Measurements from ENCODE around the gene GNG8. TPM values are rescaled to one million over a fixed set of nuclear protein-coding genes. Genes with fewer than 3 reads are reported as not detected.

Gene GNG8
- total RNA-seq, 1 experiment from 2014 or later: not detected

DNA sequence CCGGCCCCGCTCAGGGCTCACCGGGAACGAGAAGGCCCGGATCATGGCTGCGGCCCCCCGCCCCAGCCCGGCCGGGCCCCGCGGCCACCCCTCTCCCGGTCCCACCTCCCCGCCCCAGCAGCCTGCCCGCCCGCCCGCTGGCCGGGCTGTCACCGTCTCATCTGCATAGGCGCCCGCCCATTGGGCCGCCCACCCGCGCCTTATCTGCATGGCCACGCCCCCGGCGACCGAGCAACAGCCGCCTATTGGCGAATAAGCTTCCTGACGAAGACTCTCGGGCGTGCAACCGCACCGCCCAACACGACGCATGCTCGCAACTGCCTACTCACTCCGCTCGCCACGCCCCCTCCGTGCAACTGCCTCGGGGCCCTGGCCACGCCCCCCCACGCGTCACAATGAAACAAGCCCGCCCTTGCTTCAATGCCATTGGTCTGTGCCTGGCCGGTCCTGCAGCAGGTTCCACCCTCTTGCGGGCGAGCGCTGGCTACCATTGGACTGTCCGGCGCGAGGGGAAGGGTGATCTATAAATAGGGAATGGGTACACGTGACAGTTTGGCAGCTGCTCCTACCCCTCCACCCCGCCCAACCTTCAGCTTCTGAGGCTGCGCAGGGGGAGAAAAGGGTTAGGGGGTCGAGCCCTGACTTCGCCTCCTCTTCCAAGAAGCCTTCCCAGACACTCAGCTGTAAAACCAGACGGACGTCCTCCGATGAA, 25.2 kb upstream of the GNG8 start, which contains the start of gene DACT3:
Gene DACT3 (minus strand): TSS at position 163 of the 712 bp plus-strand sequence. CDS start 118 bp downstream, at position 45.
- Histone ChIP-seq H3K9me3 (ENCODE audit: control insufficient read depth, insufficient read depth, low read depth, low read length) (no peaks in the 10 kb centered on the region), H3K36me3 (ENCODE audit: control insufficient read depth, insufficient read depth, low read length) (no peaks in the 10 kb centered on the region), H3K27me3 (ENCODE audit: control insufficient read depth, insufficient read depth, low read length) (no peaks in the 10 kb centered on the region), H3K4me3 (ENCODE audit: low read depth in 2 of 2, low read length in 2 of 2) (peak within 1 kb of the TSS; percentile 49 to 65), H3K27ac (ENCODE audit: low read length) (0 out of 2 replicates have a peak within 1 kb of the TSS, but pooled peaks have one; percentile 29), H3K4me1 (ENCODE audit: control insufficient read depth, insufficient read depth, low read length) (peaks cover 7% of the 10 kb centered on the region)
- ATAC-seq (peak; percentile 95), DNase-seq (ENCODE audit: low read depth, low spot score) (peak; percentile 89)
- intact Hi-C loops (cut with micrococcal nuclease; ENCODE audit: unreplicated experiment): no loop called here
- CTCF ChIA-PET: interaction anchor here (0.5 to 2.0 kb wide), 7 partner anchors 18 to 68 kb away, joined by 3 to 11 read pairs (median 9); no protein-coding TSS in a partner anchor
- POLR2A ChIA-PET: interaction anchor here (0.7 kb wide), 1 partner anchor 49 kb away, joined by 3 read pairs; no protein-coding TSS in a partner anchor
- no TSS peak for BruUV-seq (replicated peaks)
- in situ Hi-C loops (cut with HindIII; ENCODE audit: low pct_unique_long_range_greater_than_20kb, low sequenced_read_pairs): no loop called here
- TF ChIP-seq SIN3A (IDR thresholded peaks at IDR 0.05; ENCODE audit: borderline replicate concordance, insufficient read depth, low read depth, low read length) (no peak), TCF7L2 (IDR thresholded peaks at IDR 0.05; ENCODE audit: low read depth, low read length) (no peak), POLR2AphosphoS5 (IDR thresholded peaks at IDR 0.05; ENCODE audit: low read depth, low read length) (no peak)
- TF ChIP-seq, protein P1, sequence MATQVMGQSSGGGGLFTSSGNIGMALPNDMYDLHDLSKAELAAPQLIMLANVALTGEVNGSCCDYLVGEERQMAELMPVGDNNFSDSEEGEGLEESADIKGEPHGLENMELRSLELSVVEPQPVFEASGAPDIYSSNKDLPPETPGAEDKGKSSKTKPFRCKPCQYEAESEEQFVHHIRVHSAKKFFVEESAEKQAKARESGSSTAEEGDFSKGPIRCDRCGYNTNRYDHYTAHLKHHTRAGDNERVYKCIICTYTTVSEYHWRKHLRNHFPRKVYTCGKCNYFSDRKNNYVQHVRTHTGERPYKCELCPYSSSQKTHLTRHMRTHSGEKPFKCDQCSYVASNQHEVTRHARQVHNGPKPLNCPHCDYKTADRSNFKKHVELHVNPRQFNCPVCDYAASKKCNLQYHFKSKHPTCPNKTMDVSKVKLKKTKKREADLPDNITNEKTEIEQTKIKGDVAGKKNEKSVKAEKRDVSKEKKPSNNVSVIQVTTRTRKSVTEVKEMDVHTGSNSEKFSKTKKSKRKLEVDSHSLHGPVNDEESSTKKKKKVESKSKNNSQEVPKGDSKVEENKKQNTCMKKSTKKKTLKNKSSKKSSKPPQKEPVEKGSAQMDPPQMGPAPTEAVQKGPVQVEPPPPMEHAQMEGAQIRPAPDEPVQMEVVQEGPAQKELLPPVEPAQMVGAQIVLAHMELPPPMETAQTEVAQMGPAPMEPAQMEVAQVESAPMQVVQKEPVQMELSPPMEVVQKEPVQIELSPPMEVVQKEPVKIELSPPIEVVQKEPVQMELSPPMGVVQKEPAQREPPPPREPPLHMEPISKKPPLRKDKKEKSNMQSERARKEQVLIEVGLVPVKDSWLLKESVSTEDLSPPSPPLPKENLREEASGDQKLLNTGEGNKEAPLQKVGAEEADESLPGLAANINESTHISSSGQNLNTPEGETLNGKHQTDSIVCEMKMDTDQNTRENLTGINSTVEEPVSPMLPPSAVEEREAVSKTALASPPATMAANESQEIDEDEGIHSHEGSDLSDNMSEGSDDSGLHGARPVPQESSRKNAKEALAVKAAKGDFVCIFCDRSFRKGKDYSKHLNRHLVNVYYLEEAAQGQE (IDR thresholded peaks at IDR 0.05; ENCODE audit: insufficient read depth in 1 of 2, low read depth in 2 of 2, low read length in 1 of 2): no peak
- TF ChIP-seq, protein P2, sequence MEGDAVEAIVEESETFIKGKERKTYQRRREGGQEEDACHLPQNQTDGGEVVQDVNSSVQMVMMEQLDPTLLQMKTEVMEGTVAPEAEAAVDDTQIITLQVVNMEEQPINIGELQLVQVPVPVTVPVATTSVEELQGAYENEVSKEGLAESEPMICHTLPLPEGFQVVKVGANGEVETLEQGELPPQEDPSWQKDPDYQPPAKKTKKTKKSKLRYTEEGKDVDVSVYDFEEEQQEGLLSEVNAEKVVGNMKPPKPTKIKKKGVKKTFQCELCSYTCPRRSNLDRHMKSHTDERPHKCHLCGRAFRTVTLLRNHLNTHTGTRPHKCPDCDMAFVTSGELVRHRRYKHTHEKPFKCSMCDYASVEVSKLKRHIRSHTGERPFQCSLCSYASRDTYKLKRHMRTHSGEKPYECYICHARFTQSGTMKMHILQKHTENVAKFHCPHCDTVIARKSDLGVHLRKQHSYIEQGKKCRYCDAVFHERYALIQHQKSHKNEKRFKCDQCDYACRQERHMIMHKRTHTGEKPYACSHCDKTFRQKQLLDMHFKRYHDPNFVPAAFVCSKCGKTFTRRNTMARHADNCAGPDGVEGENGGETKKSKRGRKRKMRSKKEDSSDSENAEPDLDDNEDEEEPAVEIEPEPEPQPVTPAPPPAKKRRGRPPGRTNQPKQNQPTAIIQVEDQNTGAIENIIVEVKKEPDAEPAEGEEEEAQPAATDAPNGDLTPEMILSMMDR (IDR thresholded peaks at IDR 0.05): no peak

DNA sequence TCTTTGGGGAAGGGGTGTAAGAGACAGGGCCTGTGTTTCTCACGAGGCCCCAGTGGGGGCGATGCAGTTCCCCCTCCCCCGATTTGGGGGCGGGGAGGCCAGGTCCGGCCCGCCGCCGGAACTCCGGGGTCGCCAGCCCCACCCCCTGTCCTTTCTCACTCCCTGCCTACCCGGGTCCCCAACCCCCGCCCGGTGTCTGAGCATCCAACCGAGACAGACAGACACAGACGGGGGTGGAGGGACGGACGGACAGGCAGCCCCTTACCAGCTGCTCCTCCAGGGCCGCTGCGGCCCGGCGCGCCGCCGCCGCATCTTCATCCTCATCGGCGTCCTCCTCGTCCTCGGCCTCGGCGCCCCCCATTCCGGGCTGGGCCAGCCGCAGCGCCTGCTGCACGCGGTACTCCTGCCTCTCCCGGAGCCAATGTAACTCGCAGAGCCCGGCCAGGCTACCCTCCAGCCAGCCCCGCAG, 24.6 kb upstream of the GNG8 start:
- ATAC-seq: peak; percentile 57

More for the DNA sequence above, 24.6 kb upstream of the GNG8 start:
- ChIA-PET POLR2A (interaction anchor here (0.6 kb wide), 1 partner anchor 69 kb away, joined by 3 read pairs; no protein-coding TSS in a partner anchor), CTCF (interaction anchor here (0.5 to 2.0 kb wide), 3 partner anchors 33 to 67 kb away, joined by 4 to 10 read pairs (median 9); no protein-coding TSS in a partner anchor)
- no peaks in the 10 kb centered on the region for H3K9me3 ChIP-seq (ENCODE audit: control insufficient read depth, insufficient read depth, low read depth, low read length)
- intact Hi-C loops (cut with micrococcal nuclease; ENCODE audit: unreplicated experiment) (no loop called here), in situ Hi-C loops (cut with HindIII; ENCODE audit: low pct_unique_long_range_greater_than_20kb, low sequenced_read_pairs) (no loop called here)
- no peak for DNase-seq (ENCODE audit: low read depth, low spot score)
- no TSS peak for BruUV-seq (replicated peaks)
- no peaks in the 10 kb centered on the region for H3K27me3 ChIP-seq (ENCODE audit: control insufficient read depth, insufficient read depth, low read length)
- H3K27ac ChIP-seq (ENCODE audit: low read length): no peak overlapping the region
- TF ChIP-seq SIN3A (IDR thresholded peaks at IDR 0.05; ENCODE audit: borderline replicate concordance, insufficient read depth, low read depth, low read length): 0 out of 2 replicates have a peak, but pooled peaks have one; percentile 48
- TF ChIP-seq, protein P1 (IDR thresholded peaks at IDR 0.05; ENCODE audit: insufficient read depth in 1 of 2, low read depth in 2 of 2, low read length in 1 of 2): no peak
- no peak for TF ChIP-seq POLR2AphosphoS5 (IDR thresholded peaks at IDR 0.05; ENCODE audit: low read depth, low read length)
- no peaks in the 10 kb centered on the region for H3K36me3 ChIP-seq (ENCODE audit: control insufficient read depth, insufficient read depth, low read length)
- peaks cover 7% of the 10 kb centered on the region for H3K4me1 ChIP-seq (ENCODE audit: control insufficient read depth, insufficient read depth, low read length)
- peak overlapping the region; percentile 41 to 47 for H3K4me3 ChIP-seq (ENCODE audit: low read depth in 2 of 2, low read length in 2 of 2)
